H1 (cell line): ENCODE data around the gene RGS3.

ENCODE experiments used
- CBX5 ChIP-seq: fragments of 300-800, 300-1000 bp; sonication (generic); IDR thresholded peaks from 2 replicates; pipeline ENCODE4 v1.7.1; 2016; ENCODE audit warnings: antibody characterized with exemption, low read length, low read depth
- CTCF ChIP-seq, 3 experiments: IDR thresholded peaks; 1 replicate in 2 of 3; 2 replicates in 1 of 3; pipeline versions ENCODE4 v1.5.1 to v1.6.1; 2011; ENCODE audit warnings: low read length in 3 of 3, mild to moderate bottlenecking in 3 of 3, inconsistent platforms in 2 of 3, low read depth in 1 of 3, moderate library complexity in 1 of 3; ENCODE audit not compliant: insufficient read depth in 1 of 3; ENCODE audit errors: control extremely low read depth in 1 of 3
- EZH2 ChIP-seq: fragments of 200-600 bp; sonication (generic); IDR thresholded peaks from 2 replicates; pipeline ENCODE4 v1.7.1; 2012; ENCODE audit warnings: low read depth, mild to moderate bottlenecking, moderate library complexity, low read length, inconsistent platforms; ENCODE audit not compliant: severe bottlenecking
- POLR2A ChIP-seq, 2 experiments: IDR thresholded peaks; 1 replicate in 1 of 2; 2 replicates in 1 of 2; pipeline ENCODE4 v1.6.1; 2011; ENCODE audit warnings: low read depth in 2 of 2, low read length in 2 of 2, mild to moderate bottlenecking in 2 of 2; ENCODE audit errors: control extremely low read depth in 1 of 2
- POLR2AphosphoS5 ChIP-seq: IDR thresholded peaks from 2 replicates; pipeline ENCODE4 v1.6.1; 2011; ENCODE audit warnings: low read depth, low read length
- RXRA ChIP-seq: IDR thresholded peaks from 2 replicates; pipeline ENCODE4 v1.6.1; 2011; ENCODE audit warnings: low read depth, mild to moderate bottlenecking, low read length, moderate library complexity; ENCODE audit not compliant: insufficient read depth
- SP1 ChIP-seq: IDR thresholded peaks from 2 replicates; pipeline ENCODE4 v1.6.1; 2011; ENCODE audit warnings: low read depth, low read length
- SP2 ChIP-seq: IDR thresholded peaks from 2 replicates; pipeline ENCODE4 v1.6.1; 2012; ENCODE audit warnings: mild to moderate bottlenecking, low read length, inconsistent platforms
- TAF1 ChIP-seq: IDR thresholded peaks from 2 replicates; pipeline ENCODE4 v1.6.1; 2011; ENCODE audit warnings: mild to moderate bottlenecking, low read depth, low read length
- USF2 ChIP-seq: IDR thresholded peaks from 2 replicates; pipeline ENCODE4 v1.6.1; 2011; ENCODE audit warnings: low read length, improper control_type of control experiment

GRCh38 chr9:113475992-113476391 lies 12.5 kb downstream of the RGS3 start:
- TF ChIP-seq EZH2 = no peak
- TF ChIP-seq POLR2AphosphoS5 = no peak
- TF ChIP-seq POLR2A (IDR thresholded peaks at IDR 0.05; ENCODE audit: control extremely low read depth in 1 of 2, low read depth in 2 of 2, low read length in 2 of 2) = no peak
- no peak for TF ChIP-seq RXRA
- no peak for TF ChIP-seq SP1
- TF ChIP-seq CTCF (IDR thresholded peaks at IDR 0.05; ENCODE audit: control extremely low read depth in 1 of 3, insufficient read depth in 1 of 3, low read depth in 1 of 3, low read length in 3 of 3) = no peak
- no peak for TF ChIP-seq SP2
- TF ChIP-seq CBX5 = no peak
- TF ChIP-seq TAF1 = no peak
- no peak for TF ChIP-seq USF2
